ENCODE results near the gene CHTF8.

GRCh38 chr16:69131167-69131838, 1.1 kb downstream of the CHTF8 start:
- no peak for TF ChIP-seq GATA2 (IDR thresholded peaks at IDR 0.05; ENCODE audit: low read depth, low read length)
- no peak for TF ChIP-seq GATA3 (IDR thresholded peaks at IDR 0.05; ENCODE audit: low read depth, low read length)

All from SH-SY5Y (cell line).